GM18498 (cell line): ENCODE data around the gene SRC.

Experiments used
- ATAC-seq: cut with Tn5 transposase; IDR thresholded peaks from one replicate; pipeline ENCODE4 v1.9.1; 2021; ENCODE audit warnings: mild to moderate bottlenecking, moderate library complexity; ENCODE audit not compliant: unreplicated experiment

Gene SRC

GRCh38 chr20:37348792-37349516 lies 3.0 kb downstream of the SRC start:
- no peak for ATAC-seq

DNA sequence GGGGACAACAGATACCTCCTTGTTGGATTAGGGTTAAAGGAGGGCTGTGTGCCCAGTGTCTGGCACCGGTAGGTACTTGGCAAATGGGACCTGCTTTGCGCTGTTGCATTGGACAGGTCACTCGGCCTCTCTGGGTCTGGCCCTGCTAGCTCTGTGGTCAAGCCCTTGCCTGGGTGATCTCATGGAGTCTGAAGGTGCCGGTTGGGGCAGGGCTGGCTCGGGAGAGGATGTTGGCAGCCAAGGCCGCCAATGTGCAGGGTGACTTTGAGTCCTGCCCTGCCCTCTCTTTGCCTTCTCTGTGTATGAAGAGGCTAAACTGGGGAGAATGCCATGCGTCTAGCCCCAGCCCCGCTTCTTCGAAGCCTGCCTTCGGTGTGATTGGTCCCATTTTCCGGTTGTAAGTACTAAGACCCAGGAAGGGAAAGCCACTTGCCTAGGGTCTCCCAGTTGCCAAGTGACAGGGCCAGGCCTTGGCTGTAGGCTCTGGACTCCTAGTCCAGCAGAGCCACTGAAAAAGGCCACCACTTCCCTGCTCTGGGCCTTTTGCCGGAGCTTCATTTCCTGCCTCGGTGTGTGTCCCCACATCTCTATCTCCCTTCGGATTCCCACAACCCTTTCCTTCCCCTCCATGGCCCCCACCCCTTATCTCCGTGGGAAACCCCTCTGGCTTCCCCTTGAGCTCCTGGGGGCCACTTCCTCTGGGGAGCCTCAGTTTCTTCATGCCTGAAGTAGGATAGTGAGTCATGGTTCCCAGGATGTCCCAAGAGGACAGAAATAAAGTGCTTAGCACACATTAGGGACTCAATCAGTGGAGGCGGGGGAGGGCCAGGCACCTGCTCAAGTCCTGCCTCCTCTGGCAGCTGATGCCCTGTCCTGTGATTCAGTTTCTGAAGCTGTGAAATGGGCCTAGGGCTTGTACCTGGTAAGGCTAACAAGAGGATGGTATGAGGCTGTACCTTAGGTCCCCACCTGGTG lies 3.9 kb downstream of the SRC start:
- no peak for ATAC-seq

GRCh38 chr20:37350649-37351574 lies 5.0 kb downstream of the SRC start:
- no peak for ATAC-seq

GRCh38 chr20:37351689-37352607 lies 6.0 kb downstream of the SRC start:
- no peak for ATAC-seq

DNA sequence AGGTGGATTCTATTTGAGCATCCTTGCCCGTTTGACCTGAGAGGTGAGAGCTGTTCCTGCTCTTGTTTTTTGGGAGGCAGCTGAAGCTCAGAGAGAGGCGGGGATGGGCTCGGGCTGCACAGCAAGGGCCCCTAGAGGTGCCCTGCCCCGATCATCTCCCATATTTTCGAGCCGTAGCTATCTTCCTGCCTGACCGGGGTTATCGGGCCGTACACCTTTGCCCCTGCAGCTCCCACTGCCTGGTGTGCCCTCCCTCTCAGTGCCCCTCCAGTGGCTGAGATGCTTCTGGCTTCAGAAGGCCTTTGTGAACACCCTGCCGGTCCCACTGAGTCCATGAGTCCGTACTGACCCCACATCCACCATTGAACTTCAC lies 6.7 kb downstream of the SRC start:
- no peak for ATAC-seq

DNA sequence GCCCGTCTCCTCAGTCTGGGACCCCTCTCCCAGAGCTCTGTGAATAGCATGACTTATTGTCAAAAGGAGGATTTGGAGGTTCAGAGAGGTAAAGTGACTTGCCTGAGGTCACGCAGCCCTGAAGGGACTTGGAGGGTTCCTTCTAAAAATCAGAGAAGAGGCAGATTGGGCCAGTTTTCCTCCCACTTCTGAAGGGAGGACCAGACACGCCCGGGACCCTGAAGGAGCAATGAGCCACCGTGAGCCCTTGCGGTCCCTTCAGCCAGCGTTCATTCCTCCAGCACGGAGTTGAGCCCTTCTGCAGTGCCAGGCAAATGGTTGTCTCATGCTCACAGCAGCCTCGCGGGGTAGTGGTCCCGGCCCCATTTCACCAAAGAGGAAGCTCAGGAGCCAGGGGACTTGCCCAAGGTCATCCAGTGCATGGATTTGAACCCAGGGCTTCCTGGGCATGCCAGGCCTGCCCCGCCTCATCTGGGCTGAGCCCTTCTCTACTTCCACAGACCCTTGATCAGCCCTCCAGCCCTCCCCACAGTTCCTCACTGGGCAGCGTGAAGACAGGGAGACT lies 7.4 kb downstream of the SRC start:
- ATAC-seq, result no peak

- no peak for ATAC-seq
Measured at GRCh38 chr20:37354210-37355195, 8.6 kb downstream of the SRC start.

GRCh38 chr20:37355252-37356180 lies 9.6 kb downstream of the SRC start:
- ATAC-seq, result no peak

DNA sequence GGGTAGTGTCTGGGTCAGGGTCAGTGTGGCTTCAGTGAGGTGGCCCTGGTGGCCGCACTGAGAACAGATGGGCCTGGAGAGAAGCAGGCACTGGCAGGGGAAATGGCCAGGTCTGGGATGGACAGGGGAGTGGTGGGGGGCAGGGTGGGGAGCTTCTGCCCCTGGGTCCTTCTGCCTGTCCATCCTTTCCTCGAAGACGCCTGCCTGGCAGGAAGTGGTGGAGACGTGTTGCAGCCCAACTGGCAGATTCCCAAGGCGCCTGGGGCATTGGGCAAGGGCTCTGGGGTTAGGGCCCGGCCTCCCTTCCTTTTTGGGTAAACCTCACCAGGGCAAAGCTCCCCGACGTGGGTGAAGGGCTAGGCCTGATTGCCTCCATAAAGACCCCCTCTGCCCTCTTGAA lies 10.4 kb downstream of the SRC start:
- ATAC-seq, result no peak

- ATAC-seq, result no peak
Measured at GRCh38 chr20:37356961-37357371, 11.0 kb downstream of the SRC start.

DNA sequence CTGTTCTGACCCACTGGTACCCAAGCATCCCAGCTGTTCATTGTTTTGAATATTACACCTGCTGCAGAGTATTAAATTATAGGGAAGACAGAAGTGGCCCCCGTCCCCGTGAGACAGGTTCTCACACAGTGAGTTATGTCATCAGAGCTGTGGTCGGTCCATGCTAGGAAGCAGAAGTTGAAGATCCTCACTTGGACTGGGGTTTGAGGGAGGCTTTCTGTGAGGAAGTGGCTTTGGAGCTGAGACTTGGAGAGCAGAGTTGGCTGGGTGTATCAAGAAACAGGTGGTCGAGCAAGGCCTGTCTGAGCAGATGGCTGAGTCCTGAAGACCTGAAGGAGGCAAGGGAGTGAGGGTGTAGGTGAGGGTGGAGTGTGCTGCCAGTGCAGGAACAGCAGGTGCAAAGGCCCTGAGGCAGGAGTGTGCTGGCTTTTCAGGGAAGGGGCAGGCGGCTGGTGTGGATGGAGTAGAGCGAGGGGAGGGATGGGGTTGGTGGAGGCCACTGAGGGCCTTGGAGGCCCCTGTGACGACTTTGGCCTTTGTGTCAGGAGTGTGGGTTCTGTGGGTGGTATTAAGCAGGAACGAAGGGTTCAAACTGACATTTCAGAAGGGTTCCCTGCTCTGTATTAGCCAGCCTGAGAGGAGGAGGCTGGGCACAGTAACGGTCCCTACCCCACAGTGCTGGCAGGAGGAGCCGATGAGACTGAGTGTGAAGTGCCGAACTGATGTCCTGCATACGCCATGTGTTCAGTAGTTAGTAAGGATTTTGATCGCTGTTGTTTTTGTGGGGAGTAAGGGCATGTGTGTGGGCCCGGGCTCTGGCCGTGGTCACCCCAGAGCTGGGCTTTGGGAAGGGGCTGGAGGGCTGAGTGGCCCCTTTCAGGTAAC lies 11.8 kb downstream of the SRC start:
- no peak for ATAC-seq

GRCh38 chr20:37358366-37359150 lies 12.6 kb downstream of the SRC start:
- no peak for ATAC-seq

DNA sequence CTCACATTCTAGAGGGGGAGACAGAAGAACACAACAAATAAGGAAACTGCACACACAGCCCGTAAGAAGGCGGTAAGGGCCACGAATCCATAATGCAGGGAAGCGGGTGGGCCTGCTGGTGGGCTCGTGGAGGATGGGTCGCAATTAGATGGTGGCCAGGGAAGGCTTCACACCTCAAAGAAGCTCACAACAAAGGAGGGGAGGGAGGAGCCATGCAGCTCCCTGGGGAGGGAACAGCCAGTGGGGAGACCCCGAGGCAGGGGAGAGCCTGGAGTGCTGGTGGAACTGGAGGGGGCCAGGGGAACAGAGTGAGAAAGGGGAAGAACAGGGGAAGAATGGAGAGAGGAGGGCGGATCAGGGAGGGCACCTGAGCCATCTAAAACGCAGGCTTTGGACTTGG lies 13.4 kb downstream of the SRC start:
- ATAC-seq, result no peak

- no peak for ATAC-seq
Measured at GRCh38 chr20:37359836-37360235, 13.9 kb downstream of the SRC start.

GRCh38 chr20:37360391-37361115 lies 14.6 kb downstream of the SRC start:
- no peak for ATAC-seq
